Heart right ventricle (tissue), 16 donors: Measurements from ENCODE around the gene ASB10. TPM values are rescaled to one million over a fixed set of nuclear protein-coding genes. Genes with fewer than 3 reads are reported as not detected.
A peak's percentile ranks its signal among the peaks of the same experiment; 100 is the strongest.

Source experiments
- ATAC-seq, 8 donors: fragments of 200-7000 bp; cut with Tn5 transposase; one replicate each; pipeline ENCODE4 v1.9.1; 2020; ENCODE audit warnings: mild to moderate bottlenecking in 8 of 8, moderate library complexity in 8 of 8, moderate number of reproducible peaks in 1 of 8
- DNase-seq, 2 donors: peaks; one replicate each; pipeline ENCODE4 v3.0.0-alpha.2; 2020
- H3K27ac ChIP-seq, 10 donors: fragments of 200-600 bp; sonication (generic) in 2 of 10; one replicate each; pipeline versions ENCODE4 v1.5.0 to v1.8.0; 2020 to 2022; ENCODE audit warnings: mild to moderate bottlenecking in 3 of 10
- H3K27me3 ChIP-seq, 7 donors: fragments of 200-600 bp; one replicate each; pipeline ENCODE4 v1.8.0; 2021 to 2022; ENCODE audit warnings: mild to moderate bottlenecking in 2 of 7
- H3K36me3 ChIP-seq, 9 donors: fragments of 200-600 bp; sonication (generic) in 1 of 9; one replicate each; pipeline versions ENCODE4 v1.5.0 to v1.8.0; 2020 to 2022; ENCODE audit warnings: mild to moderate bottlenecking in 2 of 9
- H3K4me1 ChIP-seq, 9 donors: fragments of 200-600 bp; sonication (generic) in 1 of 9; one replicate each; pipeline versions ENCODE4 v1.5.0 to v1.8.0; 2020 to 2022; ENCODE audit warnings: mild to moderate bottlenecking in 4 of 9
- H3K4me3 ChIP-seq, 10 donors: fragments of 200-600 bp; sonication (generic) in 2 of 10; one replicate each; pipeline versions ENCODE4 v1.5.0 to v1.8.0; 2020 to 2022; ENCODE audit warnings: mild to moderate bottlenecking in 7 of 10, moderate library complexity in 2 of 10
- H3K9me3 ChIP-seq, 11 donors: fragments of 200-600 bp in 10 of 11; sonication (generic) in 2 of 11; one replicate each; pipeline versions ENCODE4 v1.5.0 to v1.8.0; 2013 to 2022; ENCODE audit warnings: mild to moderate bottlenecking in 2 of 11, control low read depth in 1 of 11, moderate library complexity in 1 of 11
- CTCF ChIP-seq, 9 donors: fragments of 200-600 bp; sonication (generic) in 2 of 9; IDR thresholded peaks; one replicate each; pipeline versions ENCODE4 v1.5.0 to v1.8.0; 2021 to 2022; ENCODE audit warnings: antibody characterized with exemption in 9 of 9, mild to moderate bottlenecking in 5 of 9, moderate library complexity in 1 of 9
- WGBS, 2 donors: extraction: QIAGEN DNeasy Blood & Tissue Kit; methylation state at CpG; one replicate each; pipeline ENCODE4 v1.1.7; 2013; ENCODE audit warnings: inconsistent platforms in 1 of 2; 5-methylcytosine and 5-hydroxymethylcytosine counted together
- intact Hi-C, 10 donors: fragments of 100-400 bp; cut with DNase I; formaldehyde crosslinking; loops; one replicate each; pipeline versions ENCODE4 v1.11.1 to v1.14.2; 2022
- polyA plus RNA-seq, 2 donors: library from polyadenylated mRNA; stranded (reverse); fragments of 200-250 nt; gene quantifications; one replicate each; pipeline ENCODE4 v1.2.3, GENCODE V29; 2013
- total RNA-seq, 10 donors: library from RNA; stranded (reverse); fragmentation: NEBNext Ultra II Directional in 3 of 10; extraction: Animal tissue kit (Norgen Biotek cat#: 25700) in 3 of 10; gene quantifications; one replicate each; pipeline versions ENCODE4 v1.2.1 to v1.2.4, GENCODE V29; 2021 to 2023
- donor health status: Arrhythmogenic right ventricular cardiomyopathy.
- donor health status: ischemic (EF 13 %, LVEDD 7.1; RV severe dilation, severe dysfunction).
- donor health status: healthy with polysubstance abuse.
- donor health status: DM: no; HTN: yes; CAD: no.
- donor health status: DM: no; HTN: no; CAD: no.
- donor health status: ischemic (EF 25% LVEDD 6.9; RV normal size, moderate dysfunction).
- donor health status: ischemic (EF 25% LVEDD 5.7; RV mildly dilated, moderate dysfunction).
- donor health status: healthy.
- donor health status: DM: yes; HTN: yes; CAD: no.
- donor health status: Ischemic cardiomyopathy.
- donor health status: ischemic (EF 35%, LVEDD 5.7; RV mildly dilated, moderate dysfunction).
- donor health status: nonischemic (EF 11% LVEDD 7.7; RV severe dilation, severe dysfunction).
- donor health status: DM: yes; HTN: yes; CAD: no.
- donor health status: PGD.
- donor health status: ischemic (EF 29% LVEDD 5.4; RV normal size, mild dysfunction).
- donor health status: nonischemic (EF 23%, LVEDD 6.1; RV moderate dilation, normal function).

The ASB10 gene
- total and polyA plus RNA-seq, 12 donors: 7.2 to 63.4 (median 29.1) TPM

- no peak for TF ChIP-seq CTCF (IDR thresholded peaks at IDR 0.05)
Observed at GRCh38 chr7:151128144-151128543, 58.9 kb downstream of the ASB10 start.

GRCh38 chr7:151126491-151127137 lies 60.4 kb downstream of the ASB10 start:
- peaks cover 3 to 28% (median 15%) of the 10 kb centered on the region in 9 donors for H3K4me1 ChIP-seq
- H3K27me3 ChIP-seq: no peaks in the 10 kb centered on the region
- no peak overlapping the region for H3K27ac ChIP-seq
- intact Hi-C loops: loop anchor here in 6 of 10 donors (5.0 to 10.0 kb wide), 3 partner anchors 46 to 178 kb away; partner anchors contain the start of gene SMARCD3 (in 5 of the 6)
- H3K4me3 ChIP-seq: peak overlapping the region in 2 of 10 donors; percentile 63 to 65
- no peak for TF ChIP-seq CTCF (IDR thresholded peaks at IDR 0.05)
- peaks cover 0 to 71% (median 13%) of the 10 kb centered on the region in 9 donors for H3K36me3 ChIP-seq
- no peak for ATAC-seq
- WGBS, 2 donors: 68 to 73% methylated on average over 19 of the region's 19 CpGs
- no peak for DNase-seq
- H3K9me3 ChIP-seq: no peaks in the 10 kb centered on the region

More at GRCh38 chr7:151128144-151128543, 58.9 kb downstream of the ASB10 start:
- DNase-seq (no peak), ATAC-seq (no peak)
- H3K4me3 ChIP-seq: no peak overlapping the region
- H3K27ac ChIP-seq: no peak overlapping the region
- peaks cover 0 to 74% (median 7%) of the 10 kb centered on the region in 9 donors for H3K36me3 ChIP-seq
- WGBS, 2 donors: 82% methylated on average over 14 of the region's 14 CpGs
- no peaks in the 10 kb centered on the region for H3K9me3 ChIP-seq
- H3K4me1 ChIP-seq: peaks cover 0 to 28% (median 16%) of the 10 kb centered on the region in 9 donors
- H3K27me3 ChIP-seq: no peaks in the 10 kb centered on the region
- intact Hi-C loops: loop anchor here in 6 of 10 donors (5.0 to 10.0 kb wide), 3 partner anchors 44 to 177 kb away; partner anchors contain the start of gene SMARCD3 (in 5 of the 6)

GRCh38 chr7:151125846-151126481 lies 61.1 kb downstream of the ASB10 start:
- no peak for DNase-seq
- H3K9me3 ChIP-seq: no peaks in the 10 kb centered on the region
- ATAC-seq: peak; percentile 14 to 47 (median 38)
- intact Hi-C loops: loop anchor here (1.0 to 10.0 kb wide), 8 partner anchors 45 to 179 kb away; partner anchors contain the start of gene SMARCD3 (in 5 of the 10)
- WGBS, 2 donors: 7 to 14% methylated on average over 53 to 58 of the region's 58 CpGs
- H3K36me3 ChIP-seq: peaks cover 0 to 72% (median 14%) of the 10 kb centered on the region in 9 donors
- H3K4me1 ChIP-seq: peaks cover 3 to 28% (median 15%) of the 10 kb centered on the region in 9 donors
- peak overlapping the region in 9 of 10 donors; percentile 23 to 65 (median 59) for H3K4me3 ChIP-seq
- no peak for TF ChIP-seq CTCF (IDR thresholded peaks at IDR 0.05)
- H3K27ac ChIP-seq: peak overlapping the region in 5 of 10 donors; percentile 38 to 58 (median 55)
- H3K27me3 ChIP-seq: no peaks in the 10 kb centered on the region

Other genes with a start within 250 kb of the ASB10 start
- 100 to 1,000 TPM in 1 of 10 donors, 10 to 100 TPM in 9; 63.2 to 126 (median 78.4) TPM for gene KCNH2, start 208.9 kb downstream of the ASB10 start, total RNA-seq
- gene KCNH2, start 208.9 kb downstream of the ASB10 start, polyA plus RNA-seq: 10 to 100 TPM; 50.2 to 99.9 TPM
- gene NOS3, start 196.2 kb downstream of the ASB10 start, total RNA-seq: 10 to 100 TPM in 9 of 10 donors, 1 to 10 TPM in 1; 10.0 to 53.3 (median 13.3) TPM
- gene NOS3, start 196.2 kb downstream of the ASB10 start, polyA plus RNA-seq: 10 to 100 TPM; 11.1 to 25.5 TPM
- gene ATG9B, start 162.8 kb downstream of the ASB10 start, total RNA-seq: under 1 TPM in 3 of 10 donors, not detected in 7; 0.09 to 0.39 (median 0.10) TPM
- gene ATG9B, start 162.8 kb downstream of the ASB10 start, polyA plus RNA-seq: under 1 TPM; 0.45 to 0.59 TPM
- gene ABCB8, start 158.8 kb downstream of the ASB10 start, total RNA-seq: 10 to 100 TPM; 20.9 to 32.4 (median 24.6) TPM
- gene ABCB8, start 158.8 kb downstream of the ASB10 start, polyA plus RNA-seq: 10 to 100 TPM; 16.7 to 42.2 TPM
- gene ASIC3, start 138.7 kb downstream of the ASB10 start, total RNA-seq: 10 to 100 TPM in 1 of 10 donors, 1 to 10 TPM in 9; 3.2 to 12.5 (median 5.6) TPM
- 10 to 100 TPM in 1 of 2 donors, 1 to 10 TPM in 1; 3.7 to 38.8 TPM for gene ASIC3, start 138.7 kb downstream of the ASB10 start, polyA plus RNA-seq
- 10 to 100 TPM in 1 of 10 donors, 1 to 10 TPM in 9; 5.2 to 11.3 (median 7.8) TPM for gene CDK5, start 129.4 kb downstream of the ASB10 start, total RNA-seq
- gene CDK5, start 129.4 kb downstream of the ASB10 start, polyA plus RNA-seq: 1 to 10 TPM; 5.0 to 7.7 TPM
- 10 to 100 TPM; 36.0 to 80.5 (median 47.6) TPM for gene SLC4A2, start 127.7 kb downstream of the ASB10 start, total RNA-seq
- gene SLC4A2, start 127.7 kb downstream of the ASB10 start, polyA plus RNA-seq: 100 to 1,000 TPM; 101 to 109 TPM
- 100 to 1,000 TPM in 1 of 10 donors, 10 to 100 TPM in 9; 65.0 to 107 (median 75.6) TPM for gene FASTK, start 106.4 kb downstream of the ASB10 start, total RNA-seq
- 100 to 1,000 TPM in 1 of 2 donors, 10 to 100 TPM in 1; 82.7 to 246 TPM for gene FASTK, start 106.4 kb downstream of the ASB10 start, polyA plus RNA-seq
- gene TMUB1, start 103.8 kb downstream of the ASB10 start, total RNA-seq: 10 to 100 TPM; 18.5 to 40.3 (median 23.4) TPM
- gene TMUB1, start 103.8 kb downstream of the ASB10 start, polyA plus RNA-seq: 10 to 100 TPM; 79.4 to 88.2 TPM
- 10 to 100 TPM; 40.5 to 93.4 (median 50.3) TPM for gene AGAP3, start 100.8 kb downstream of the ASB10 start, total RNA-seq
- gene AGAP3, start 100.8 kb downstream of the ASB10 start, polyA plus RNA-seq: 10 to 100 TPM; 40.2 to 67.5 TPM
- 1 to 10 TPM in 2 of 10 donors, under 1 TPM in 5, not detected in 3; 0.30 to 2.0 (median 0.93) TPM for gene GBX1, start 19.6 kb downstream of the ASB10 start, total RNA-seq
- gene GBX1, start 19.6 kb downstream of the ASB10 start, polyA plus RNA-seq: 1 to 10 TPM in 1 of 2 donors, under 1 TPM in 1; 0.04 to 1.0 TPM
- not detected for gene H2BK1, start 23.2 kb upstream of the ASB10 start, total RNA-seq
- gene H2BK1, start 23.2 kb upstream of the ASB10 start, polyA plus RNA-seq: not detected
- 10 to 100 TPM; 25.2 to 33.8 (median 29.5) TPM for gene ABCF2, start 40.0 kb upstream of the ASB10 start, total RNA-seq
- 10 to 100 TPM; 13.0 to 35.2 TPM for gene ABCF2, start 40.0 kb upstream of the ASB10 start, polyA plus RNA-seq
- 10 to 100 TPM; 12.1 to 22.4 (median 17.4) TPM for gene CHPF2, start 45.2 kb upstream of the ASB10 start, total RNA-seq
- 10 to 100 TPM; 19.2 to 20.9 TPM for gene CHPF2, start 45.2 kb upstream of the ASB10 start, polyA plus RNA-seq
- gene SMARCD3, start 61.4 kb upstream of the ASB10 start, total RNA-seq: 100 to 1,000 TPM in 5 of 10 donors, 10 to 100 TPM in 5; 78.0 to 119 (median 97.6) TPM
- gene SMARCD3, start 61.4 kb upstream of the ASB10 start, polyA plus RNA-seq: 100 to 1,000 TPM in 1 of 2 donors, 10 to 100 TPM in 1; 77.7 to 175 TPM
- gene NUB1, start 154.6 kb upstream of the ASB10 start, total RNA-seq: 10 to 100 TPM; 36.7 to 53.0 (median 43.9) TPM
- gene NUB1, start 154.6 kb upstream of the ASB10 start, polyA plus RNA-seq: 10 to 100 TPM; 22.6 to 23.8 TPM
- gene WDR86, start 222.8 kb upstream of the ASB10 start, total RNA-seq: under 1 TPM in 7 of 10 donors, not detected in 3; 0.15 to 0.52 (median 0.33) TPM
- under 1 TPM; 0.17 to 0.22 TPM for gene WDR86, start 222.8 kb upstream of the ASB10 start, polyA plus RNA-seq